MV-4-11 (cell line): ENCODE results near the gene VASN.

Experiments
- DNase-seq: peaks from one replicate; lab custom pipeline; 2025; lab: John Stamatoyannopoulos, UW

VASN gene

DNA sequence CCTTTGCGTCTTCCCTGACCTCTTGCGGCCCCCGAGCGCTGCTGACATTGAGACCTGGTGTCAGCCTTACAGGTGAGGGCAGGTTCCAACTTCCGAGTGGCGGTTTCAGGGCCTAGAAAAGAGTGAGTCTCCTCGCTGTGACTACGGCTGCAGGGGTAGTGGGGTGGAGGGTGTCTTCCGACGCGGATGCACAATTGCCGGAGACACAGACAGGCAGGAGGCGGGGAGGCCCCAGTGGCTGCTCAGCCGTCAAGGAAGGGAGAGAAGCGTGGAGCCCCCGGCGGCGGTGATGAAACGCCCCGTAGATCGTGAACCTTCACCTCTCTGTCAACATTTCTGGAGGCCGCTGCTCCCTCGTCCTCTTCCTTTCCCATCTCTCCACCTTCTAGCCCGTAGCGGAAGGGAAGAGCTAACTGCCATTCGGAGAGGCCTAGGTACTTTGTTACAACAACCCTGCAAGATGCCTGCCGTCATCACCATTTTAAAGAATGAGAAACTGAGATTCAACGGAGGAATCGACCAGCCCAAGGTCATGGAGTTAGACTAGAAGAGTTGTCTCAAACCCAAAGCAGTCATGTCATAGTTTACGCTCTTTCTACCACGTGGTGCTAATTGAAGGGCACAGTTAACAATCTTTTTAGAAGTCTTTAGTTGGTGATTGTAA, 54.5 kb downstream of the VASN start:
- DNase-seq: no peak

DNA sequence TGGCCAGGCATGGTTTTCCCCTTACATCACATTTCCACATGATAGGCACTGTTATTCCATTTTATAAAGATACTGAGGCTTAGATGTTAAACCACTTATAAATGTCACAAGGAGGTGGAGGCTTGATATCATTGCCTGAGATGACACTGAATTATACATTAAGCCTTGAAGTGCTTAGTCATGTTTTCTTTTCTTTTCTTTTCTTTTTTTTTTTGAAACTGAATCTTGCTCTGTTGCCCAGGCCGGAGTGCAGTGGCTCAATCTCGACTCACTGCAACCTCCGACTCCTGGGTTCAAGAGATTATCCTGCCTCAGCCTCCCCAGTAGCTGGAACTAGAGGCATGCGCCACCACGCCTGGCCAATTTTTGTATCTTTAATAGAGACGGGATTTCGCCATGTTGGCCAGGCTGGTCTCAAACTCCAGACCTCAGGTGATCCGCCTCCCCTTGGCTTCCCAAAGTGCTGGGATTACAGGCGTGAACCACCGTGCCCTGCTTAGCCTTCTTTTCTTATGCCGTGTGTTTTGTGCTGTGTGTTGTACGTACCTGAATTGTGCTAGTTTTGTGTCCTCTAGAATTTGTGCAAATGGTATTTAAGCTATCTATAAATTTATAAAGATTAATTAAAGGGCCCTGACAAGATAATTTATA, 55.2 kb downstream of the VASN start:
- DNase-seq: no peak

DNA sequence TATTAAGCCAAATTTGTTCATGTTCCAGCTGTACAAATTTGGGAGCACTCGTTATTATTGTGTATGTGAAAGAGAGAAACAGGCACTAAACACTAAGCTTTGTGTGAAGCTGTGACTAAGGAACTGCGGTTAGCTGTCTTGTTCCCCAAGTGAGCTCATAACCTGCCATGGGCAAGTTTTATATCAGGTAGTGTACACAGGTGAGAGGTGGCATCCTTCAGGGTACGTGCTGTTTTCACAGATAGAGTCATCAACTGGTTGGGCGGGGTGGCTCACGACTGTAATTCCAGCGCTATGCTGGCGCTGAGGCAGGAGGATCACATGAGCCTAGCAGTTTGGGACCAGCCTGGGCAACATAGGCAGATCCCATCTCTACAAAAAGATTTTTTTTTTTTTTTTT, 56.9 kb downstream of the VASN start:
- DNase-seq: no peak

DNA sequence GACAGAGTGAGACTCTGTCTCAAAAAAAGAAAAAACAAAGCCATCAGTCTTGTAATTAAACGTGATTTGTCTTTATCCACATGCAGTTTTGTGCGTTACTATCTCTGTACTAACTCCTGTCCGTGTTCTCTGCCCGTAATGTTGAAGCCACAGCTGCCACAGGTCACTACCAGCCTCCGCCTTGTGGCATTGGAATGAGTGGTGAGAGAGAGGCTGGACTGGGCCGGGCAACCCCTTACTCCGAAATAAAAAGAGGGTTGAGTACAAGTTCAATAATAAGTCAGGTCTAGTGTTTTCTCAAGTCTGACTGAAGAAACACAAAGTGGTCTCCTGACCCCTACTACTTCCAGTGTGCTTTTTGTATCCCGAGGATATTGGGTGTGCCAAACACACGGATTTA, 59.4 kb downstream of the VASN start:
- DNase-seq: no peak
